HG03565 (cell line): ENCODE results near the gene MIOX.

ENCODE experiments used
- ATAC-seq: cut with Tn5 transposase; IDR thresholded peaks from one replicate; pipeline ENCODE4 v1.9.1; 2021; ENCODE audit warnings: mild to moderate bottlenecking, moderate library complexity; ENCODE audit not compliant: unreplicated experiment

The MIOX gene

DNA sequence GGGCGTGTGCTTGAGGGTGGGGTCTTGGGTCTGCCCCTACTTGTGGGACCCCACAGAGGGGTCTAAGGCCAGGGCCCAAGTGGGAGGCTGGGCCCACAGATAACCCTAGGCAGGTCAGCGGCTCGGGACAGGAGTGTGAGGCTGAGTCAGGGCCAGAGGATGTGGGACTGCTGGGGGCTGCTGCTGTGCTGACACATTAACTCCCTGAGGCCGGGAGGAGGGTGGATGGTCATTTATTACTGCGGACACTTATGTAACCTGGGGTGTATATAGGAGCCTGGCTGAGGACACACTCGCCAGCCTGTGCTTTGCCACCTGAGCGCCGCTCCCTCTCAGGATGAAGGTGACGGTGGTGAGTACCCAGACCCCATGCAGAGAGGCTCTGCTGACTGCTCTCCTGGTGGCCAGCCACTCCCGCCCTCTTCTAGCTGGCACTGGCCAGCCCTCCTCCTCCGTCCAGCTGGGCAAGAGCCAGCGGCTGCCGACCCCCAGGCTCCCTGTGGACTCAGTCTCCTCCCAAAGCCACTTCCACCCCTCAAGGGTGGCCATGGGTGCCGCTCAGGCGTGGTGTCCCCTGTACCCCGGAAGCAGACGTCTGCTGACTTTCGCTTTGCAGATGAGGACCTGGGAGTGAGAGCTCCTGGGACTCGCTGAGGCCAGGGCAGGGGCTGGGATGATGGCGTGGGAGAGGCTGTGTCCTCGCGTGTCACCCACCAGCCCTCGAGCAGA, at the start of gene MIOX:
Gene MIOX (plus strand): TSS at position 299 of the 729 bp plus-strand sequence. CDS start 39 bp downstream, at position 338.
- ATAC-seq, result no peak

DNA sequence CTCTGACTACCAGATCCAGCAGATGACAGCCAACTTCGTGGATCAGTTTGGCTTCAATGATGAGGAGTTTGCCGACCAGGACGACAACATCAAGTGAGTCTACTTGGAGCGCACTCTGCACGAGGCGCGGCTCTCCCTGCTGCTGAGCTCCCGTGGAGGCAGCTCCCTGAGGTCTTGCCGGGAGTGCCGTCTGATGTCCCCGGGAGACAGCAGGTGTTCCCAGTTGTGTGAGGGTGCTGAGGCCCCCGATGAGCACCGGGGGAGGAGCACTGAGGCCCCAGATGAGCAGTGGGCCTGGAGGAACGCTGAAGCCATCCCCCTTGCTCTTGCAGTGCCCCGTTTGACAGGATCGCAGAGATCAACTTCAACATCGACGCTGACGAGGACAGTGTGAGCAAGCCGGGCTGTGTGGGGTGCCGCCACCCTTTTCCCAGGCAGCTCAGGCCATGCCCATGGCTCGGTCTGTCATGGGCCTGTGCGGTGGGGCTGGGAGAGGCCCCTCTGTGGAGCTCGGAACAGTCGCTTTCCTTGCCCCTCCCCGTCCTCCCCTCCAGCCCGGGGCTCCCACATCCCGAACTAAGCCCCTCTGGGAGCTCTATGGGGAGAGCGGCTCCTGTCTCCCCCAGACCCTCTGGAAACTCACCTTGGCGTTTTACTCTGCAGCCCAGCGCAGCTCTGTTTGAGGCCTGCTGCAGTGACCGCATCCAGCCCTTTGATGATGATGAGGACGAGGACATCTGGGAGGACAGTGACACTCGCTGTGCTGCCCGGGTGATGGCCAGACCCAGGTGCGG, 49.0 kb upstream of the MIOX start:
- ATAC-seq, result no peak

- ATAC-seq, result no peak
Observed at GRCh38 chr22:50438305-50439275, 48.1 kb upstream of the MIOX start.

DNA sequence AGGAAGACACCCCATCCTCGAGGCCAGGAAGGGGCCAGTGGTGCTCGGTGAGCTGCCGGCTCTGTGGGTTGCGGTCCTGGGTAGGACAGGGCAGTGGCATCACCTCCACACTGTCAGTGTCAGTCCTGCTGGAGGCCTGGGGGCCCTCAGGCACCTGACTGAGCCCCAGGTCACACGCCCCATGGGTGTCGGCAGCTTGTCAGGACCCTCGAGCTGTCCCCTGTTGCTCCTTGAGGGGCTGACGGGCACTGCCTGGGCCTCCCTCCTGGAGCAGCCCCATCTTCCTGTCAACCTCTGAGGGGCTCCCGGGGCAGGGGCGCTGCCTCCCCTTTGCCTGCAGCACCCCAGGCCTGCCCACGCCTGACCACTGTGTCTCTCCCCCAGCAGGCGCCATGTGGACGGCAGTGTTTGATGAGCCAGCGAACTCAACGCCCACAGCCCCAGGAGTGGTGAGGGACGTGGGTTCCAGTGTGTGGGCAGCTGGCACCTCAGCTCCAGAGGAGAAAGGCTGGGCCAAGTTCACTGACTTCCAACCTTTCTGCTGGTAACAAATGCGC, 47.3 kb upstream of the MIOX start:
- ATAC-seq, result no peak

- no peak for ATAC-seq
Observed at GRCh38 chr22:50439871-50440331, 46.8 kb upstream of the MIOX start.

DNA sequence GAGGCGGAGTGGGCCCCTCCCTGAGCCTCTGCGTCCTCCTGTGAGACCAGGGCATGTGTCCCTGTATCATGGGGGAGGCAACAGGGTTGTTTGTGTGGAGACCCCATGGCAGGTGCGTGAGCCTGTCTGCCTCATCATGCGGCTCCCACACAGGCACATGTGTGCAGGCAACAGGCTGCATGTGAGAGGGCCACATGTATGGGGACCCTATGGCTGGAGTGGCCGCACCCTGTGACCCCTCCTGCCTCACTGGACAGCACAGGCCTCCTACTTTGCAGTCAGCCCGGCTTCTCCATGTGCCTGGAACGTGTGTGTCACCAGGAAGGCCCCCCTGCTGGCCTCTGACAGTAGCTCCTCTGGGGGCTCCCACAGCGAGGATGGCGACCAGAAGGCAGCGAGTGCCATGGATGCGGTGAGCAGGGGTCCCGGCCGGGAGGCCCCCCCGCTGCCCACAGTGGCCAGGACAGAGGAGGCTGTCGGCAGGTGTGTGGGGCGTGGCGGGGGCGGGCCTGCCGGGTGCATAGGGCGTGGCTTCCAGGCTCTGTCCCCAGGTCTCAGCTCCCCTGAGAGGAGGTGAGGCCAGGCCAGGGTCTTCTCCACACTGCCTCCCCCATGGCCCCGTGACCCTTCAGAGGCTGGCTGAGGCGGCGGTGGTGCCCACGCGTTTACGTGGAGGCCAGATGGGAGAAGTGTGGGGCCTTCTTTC, 46.0 kb upstream of the MIOX start:
- no peak for ATAC-seq

GRCh38 chr22:50441428-50441993, 45.1 kb upstream of the MIOX start:
- no peak for ATAC-seq

GRCh38 chr22:50443197-50443596, 43.5 kb upstream of the MIOX start:
- ATAC-seq, result no peak

DNA sequence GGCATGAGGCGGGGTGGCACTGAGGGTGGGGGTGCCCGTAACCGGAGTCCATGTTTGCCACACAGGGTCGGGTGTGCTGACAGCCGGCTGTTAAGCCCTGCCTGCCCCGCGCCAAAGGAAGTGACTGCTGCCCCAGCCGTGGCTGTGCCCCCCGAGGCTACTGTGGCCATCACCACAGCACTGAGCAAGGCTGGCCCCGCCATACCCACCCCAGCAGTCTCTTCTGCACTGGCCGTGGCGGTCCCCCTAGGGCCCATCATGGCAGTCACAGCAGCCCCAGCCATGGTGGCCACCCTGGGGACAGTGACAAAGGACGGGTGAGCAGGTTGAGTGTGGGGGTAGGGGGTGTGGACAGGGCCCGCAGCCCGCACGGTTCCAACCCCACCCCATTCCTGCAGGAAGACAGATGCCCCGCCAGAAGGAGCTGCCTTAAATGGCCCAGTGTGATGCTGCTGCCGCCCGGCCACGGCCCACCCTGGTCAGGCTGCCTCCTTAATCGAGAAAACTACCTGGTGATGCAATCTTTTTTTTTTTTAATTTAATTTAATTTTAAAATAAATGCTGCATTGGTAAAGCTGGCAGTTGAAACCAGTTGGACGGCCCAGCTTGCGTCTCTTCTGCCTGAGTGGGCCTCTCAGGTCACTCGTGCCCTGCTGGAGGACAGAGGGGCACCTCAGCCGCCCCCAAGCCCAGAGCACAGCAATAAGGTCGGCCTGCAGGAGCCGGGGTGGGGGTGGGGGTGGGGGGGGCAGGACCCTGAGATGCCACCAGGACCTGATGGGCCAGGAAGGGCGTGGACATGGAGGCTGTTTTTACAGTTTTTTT, 42.6 kb upstream of the MIOX start:
- ATAC-seq, result no peak

GRCh38 chr22:50444663-50445062, 42.0 kb upstream of the MIOX start:
- ATAC-seq, result no peak

DNA sequence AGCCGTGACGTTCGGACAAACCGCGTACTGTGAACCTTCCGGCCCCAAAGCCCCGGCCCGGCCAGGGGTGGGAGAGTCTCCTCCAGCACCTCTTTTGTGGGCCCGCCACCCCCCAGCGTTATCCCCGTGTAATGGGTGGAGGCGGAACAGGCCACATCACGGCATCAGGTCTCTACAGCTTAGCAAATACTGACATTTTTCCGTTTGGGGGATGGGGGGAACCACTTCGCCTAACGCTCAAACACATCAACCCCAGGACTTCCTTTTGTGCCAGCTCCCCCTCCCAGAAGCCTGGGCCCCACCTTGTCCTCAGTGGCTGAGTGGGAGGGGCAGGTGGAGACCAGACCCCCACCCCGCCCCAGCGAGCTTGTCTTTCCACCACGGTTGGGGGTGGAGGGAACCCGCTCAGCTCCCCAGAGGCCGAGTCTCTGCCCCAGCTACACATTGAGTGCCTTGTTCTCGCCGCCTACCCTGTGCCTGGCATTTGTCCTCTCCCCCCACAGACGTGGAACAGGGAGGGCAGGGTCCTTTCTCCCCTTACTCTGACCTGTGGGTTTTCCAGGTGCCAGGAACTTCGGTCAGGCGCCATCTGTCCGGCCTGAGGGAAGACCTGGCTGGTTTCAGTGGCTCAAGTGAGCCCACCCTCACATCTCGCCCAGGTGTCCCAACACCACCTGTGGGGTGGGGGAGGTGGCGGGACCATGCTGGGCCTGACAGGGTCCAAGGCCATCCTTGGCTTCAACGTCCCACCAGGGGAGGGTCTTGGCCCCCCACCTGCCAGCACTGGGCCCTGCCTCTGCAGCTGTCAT, 41.4 kb upstream of the MIOX start:
- ATAC-seq, result no peak

- no peak for ATAC-seq
Observed at GRCh38 chr22:50445880-50446707, 40.6 kb upstream of the MIOX start.

- no peak for ATAC-seq
Observed at GRCh38 chr22:50446708-50447575, 39.7 kb upstream of the MIOX start.

DNA sequence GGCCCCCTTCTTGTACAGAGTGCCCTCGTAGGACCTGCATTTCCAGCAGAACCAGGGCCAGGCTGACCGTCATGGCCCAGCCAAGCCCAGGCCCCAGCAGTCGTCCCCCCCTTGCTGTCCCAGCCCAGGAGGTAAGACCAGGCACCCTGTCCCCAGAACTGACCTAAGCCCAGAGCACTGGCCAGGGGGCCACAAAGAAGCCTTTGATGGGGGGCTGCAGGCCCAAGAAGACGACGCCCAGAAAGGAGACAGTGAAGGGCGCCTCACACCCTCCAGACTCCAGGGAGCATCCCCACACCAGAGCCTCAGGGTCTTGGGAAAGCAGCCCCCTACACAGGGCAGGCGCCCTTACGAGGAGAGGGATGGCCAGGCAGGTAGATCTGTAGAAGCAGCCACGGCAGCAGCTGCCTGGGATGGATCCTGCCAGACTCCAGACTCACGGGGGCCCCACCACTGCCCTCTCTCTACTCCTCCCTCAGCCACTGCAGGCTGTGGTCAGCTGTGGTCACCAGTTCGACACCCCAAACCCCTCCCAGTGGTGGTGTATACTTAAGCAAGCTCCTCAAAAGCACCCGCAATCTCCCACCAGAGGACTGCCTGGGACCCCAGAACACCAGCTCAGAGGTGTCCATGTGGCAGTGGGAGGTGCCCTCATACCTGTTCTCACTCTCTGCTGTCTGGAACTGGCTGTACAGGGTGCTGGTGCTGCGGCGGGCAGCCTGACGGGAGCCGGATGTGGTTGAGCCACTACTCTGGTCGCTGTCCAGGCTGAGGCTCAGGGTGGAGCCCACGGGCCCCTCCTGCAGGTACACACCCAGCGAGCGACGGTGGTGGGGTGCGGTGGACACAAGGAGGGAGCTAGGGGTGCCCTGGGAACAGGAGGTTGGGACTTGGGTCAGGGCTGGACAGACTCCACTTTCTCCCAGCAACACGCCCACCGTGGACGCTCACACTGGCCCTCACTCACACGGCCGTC, 38.8 kb upstream of the MIOX start:
- ATAC-seq, result no peak

- ATAC-seq, result no peak
Observed at GRCh38 chr22:50452649-50453048, 34.0 kb upstream of the MIOX start.
